H1 (cell line): ENCODE results near the gene DENND10. TPM values are rescaled to one million over a fixed set of nuclear protein-coding genes. Genes with fewer than 3 reads are reported as not detected.

Experiments
- CTCF ChIA-PET: fragments of 300-600 bp; sonication (Branson Sonifier 250); formaldehyde crosslinking; loops from one replicate; lab custom pipeline; 2021; ENCODE audit not compliant: partially characterized antibody; lab: Charles Lee
- POLR2A ChIA-PET: fragments of 300-600 bp; sonication (Branson Sonifier 250); formaldehyde crosslinking; loops from one replicate; lab custom pipeline; 2021; ENCODE audit warnings: inconsistent platforms; ENCODE audit not compliant: partially characterized antibody; lab: Charles Lee
- DNase-seq, 2 experiments: peaks; one replicate each; pipeline versions ENCODE4 v3.0.0 to v3.0.0-alpha.2; 2010 to 2022; ENCODE audit warnings: low spot score in 2 of 2, low read depth in 1 of 2, mixed read lengths in 1 of 2
- FAIRE-seq: peaks from 2 replicates; lab custom pipeline; 2011; peaks lifted over from hg19 to GRCh38; lab: Jason Lieb, UNC
- H2AFZ ChIP-seq: 2 replicates; pipeline ENCODE4 v1.8.1; 2012; ENCODE audit warnings: low read length, inconsistent platforms
- H2AK5ac ChIP-seq: 2 replicates; pipeline ENCODE4 v1.6.1; 2013; ENCODE audit warnings: low read depth, low read length
- H2BK120ac ChIP-seq: replicated peaks from 2 replicates; pipeline ENCODE3; 2013; ENCODE audit warnings: low read depth, low read length, inconsistent platforms
- H2BK12ac ChIP-seq: 2 replicates; pipeline ENCODE4 v1.6.1; 2013; ENCODE audit warnings: low read depth, low read length
- H2BK15ac ChIP-seq: 2 replicates; pipeline ENCODE4 v1.6.1; 2013; ENCODE audit warnings: low read length
- H2BK20ac ChIP-seq: 2 replicates; pipeline ENCODE4 v1.6.1; 2013; ENCODE audit warnings: low read length
- H2BK5ac ChIP-seq: 2 replicates; pipeline ENCODE4 v1.6.1; 2013; ENCODE audit warnings: low read depth, low read length
- H3K14ac ChIP-seq: 2 replicates; pipeline ENCODE4 v1.6.1; 2013; ENCODE audit warnings: inconsistent platforms; ENCODE audit not compliant: insufficient read length
- H3K18ac ChIP-seq: 2 replicates; pipeline ENCODE4 v1.6.1; 2013; ENCODE audit warnings: low read length; ENCODE audit errors: extremely low read depth
- H3K23ac ChIP-seq: 2 replicates; pipeline ENCODE4 v1.6.1; 2013; ENCODE audit warnings: inconsistent platforms; ENCODE audit not compliant: insufficient read length
- H3K23me2 ChIP-seq: 2 replicates; pipeline ENCODE4 v1.6.1; 2013; ENCODE audit warnings: low read depth, low read length
- H3K27ac ChIP-seq: 2 replicates; pipeline ENCODE4 v1.6.1; 2011; ENCODE audit warnings: low read depth, low read length, inconsistent platforms
- H3K27me3 ChIP-seq, 4 experiments: replicated peaks in 1 of 4; 1 replicate in 1 of 4; 2 replicates in 3 of 4; pipeline versions ENCODE4 v1.6.1 to v1.8.1; 2011 to 2013; ENCODE audit warnings: low read length in 3 of 4, mild to moderate bottlenecking in 3 of 4, inconsistent platforms in 2 of 4, mixed read lengths in 2 of 4, moderate library complexity in 1 of 4; ENCODE audit not compliant: control insufficient read depth in 3 of 4, insufficient read depth in 3 of 4; ENCODE audit errors: extremely low read depth in 1 of 4
- H3K36me3 ChIP-seq, 4 experiments: 2 replicates each; pipeline versions ENCODE4 v1.6.1 to v1.8.1; 2011 to 2013; ENCODE audit warnings: mild to moderate bottlenecking in 4 of 4, low read length in 3 of 4, moderate library complexity in 2 of 4, control low read depth in 1 of 4, inconsistent platforms in 1 of 4; ENCODE audit not compliant: insufficient read depth in 4 of 4, control insufficient read depth in 2 of 4
- H3K4ac ChIP-seq: replicated peaks from 2 replicates; pipeline ENCODE3; 2013; ENCODE audit warnings: low read length, low read depth, mixed read lengths, inconsistent platforms; ENCODE audit not compliant: insufficient read length
- H3K4me1 ChIP-seq, 4 experiments: replicated peaks in 1 of 4; 1 replicate in 1 of 4; 2 replicates in 3 of 4; pipeline versions ENCODE4 v1.6.1 to v1.8.1; 2011 to 2013; ENCODE audit warnings: low read length in 3 of 4, inconsistent platforms in 2 of 4, mixed read lengths in 1 of 4; ENCODE audit not compliant: insufficient read depth in 4 of 4, control insufficient read depth in 3 of 4
- H3K4me2 ChIP-seq, 2 experiments: 2 replicates each; pipeline versions ENCODE4 v1.6.1 to v1.8.1; 2011 to 2013; ENCODE audit warnings: low read depth in 2 of 2, low read length in 2 of 2, control low read depth in 1 of 2, inconsistent platforms in 1 of 2, mild to moderate bottlenecking in 1 of 2; ENCODE audit not compliant: insufficient read depth in 1 of 2
- H3K4me3 ChIP-seq, 4 experiments: fragments of 200-600, 300-600 bp in 1 of 4; sonication (generic), shearing (Covaris generic), sonication (Bioruptor Twin) in 1 of 4; 2 replicates each; pipeline versions ENCODE4 v1.5.1 to v1.8.1; 2011 to 2016; ENCODE audit warnings: low read length in 4 of 4, low read depth in 3 of 4, control low read depth in 2 of 4, inconsistent platforms in 2 of 4, mild to moderate bottlenecking in 2 of 4, mixed read lengths in 1 of 4, moderate library complexity in 1 of 4; ENCODE audit not compliant: insufficient read depth in 2 of 4; ENCODE audit errors: extremely low read depth in 1 of 4
- H3K56ac ChIP-seq: replicated peaks from 2 replicates; pipeline ENCODE3; 2013; ENCODE audit warnings: low read depth, mild to moderate bottlenecking, mixed read lengths, low read length, inconsistent platforms; ENCODE audit not compliant: insufficient read length
- H3K79me1 ChIP-seq: 2 replicates; pipeline ENCODE4 v1.6.1; 2013; ENCODE audit warnings: low read depth, low read length, control low read depth
- H3K79me2 ChIP-seq, 2 experiments: 2 replicates each; pipeline versions ENCODE4 v1.6.1 to v1.8.1; 2012 to 2013; ENCODE audit warnings: low read length in 2 of 2, mild to moderate bottlenecking in 2 of 2, inconsistent platforms in 1 of 2; ENCODE audit not compliant: insufficient read depth in 2 of 2, control insufficient read depth in 1 of 2
- H3K9ac ChIP-seq, 4 experiments: replicated peaks in 1 of 4; 1 replicate in 1 of 4; 2 replicates in 3 of 4; pipeline versions ENCODE4 v1.6.1 to v1.8.1; 2011 to 2013; ENCODE audit warnings: low read depth in 3 of 4, low read length in 3 of 4, control low read depth in 2 of 4, mild to moderate bottlenecking in 2 of 4, moderate library complexity in 2 of 4, inconsistent platforms in 1 of 4; ENCODE audit errors: extremely low read depth in 1 of 4
- H3K9me3 ChIP-seq, 2 experiments: 2 replicates each; pipeline versions ENCODE4 v1.6.1 to v1.8.1; 2012 to 2013; ENCODE audit warnings: mild to moderate bottlenecking in 2 of 2, moderate library complexity in 2 of 2, control low read depth in 1 of 2, inconsistent platforms in 1 of 2, low read depth in 1 of 2, low read length in 1 of 2, mixed read lengths in 1 of 2; ENCODE audit not compliant: insufficient read depth in 2 of 2
- H4K20me1 ChIP-seq, 2 experiments: replicated peaks in 1 of 2; 2 replicates each; pipeline versions ENCODE3 to v1.8.1; 2011 to 2013; ENCODE audit warnings: inconsistent platforms in 2 of 2, low read length in 2 of 2, mild to moderate bottlenecking in 1 of 2; ENCODE audit not compliant: insufficient read depth in 2 of 2, control insufficient read depth in 1 of 2
- H4K5ac ChIP-seq: 2 replicates; pipeline ENCODE4 v1.6.1; 2013; ENCODE audit warnings: low read length, low read depth, mixed read lengths, inconsistent platforms; ENCODE audit not compliant: insufficient read length
- H4K8ac ChIP-seq: 2 replicates; pipeline ENCODE4 v1.8.0; 2013; ENCODE audit warnings: mild to moderate bottlenecking, moderate library complexity, low read length, inconsistent platforms; ENCODE audit not compliant: insufficient read depth; ENCODE audit errors: extremely low read depth
- H4K91ac ChIP-seq: replicated peaks from 2 replicates; pipeline ENCODE3; 2013; ENCODE audit warnings: low read length, mixed read lengths, inconsistent platforms; ENCODE audit not compliant: insufficient read length
- POLR2AphosphoS5 ChIP-seq: IDR thresholded peaks from 2 replicates; pipeline ENCODE4 v1.6.1; 2011; ENCODE audit warnings: low read depth, low read length
- WGBS, 2 experiments: shearing (Covaris generic) in 1 of 2; methylation state at CpG; one replicate each; pipeline versions ENCODE4 v1.1.6 to v1.1.7; 2013 to 2015; ENCODE audit warnings: low lambda C conversion rate in 2 of 2, mixed read lengths in 2 of 2, inconsistent platforms in 1 of 2, low coverage in 1 of 2, missing lambda C conversion rate in 1 of 2; ENCODE audit not compliant: insufficient replicate concordance in 2 of 2, insufficient coverage in 1 of 2, insufficient read length in 1 of 2; ENCODE audit errors: extremely low coverage in 1 of 2, missing lambda C conversion rate in 1 of 2; 5-methylcytosine and 5-hydroxymethylcytosine counted together
- polyA plus RNA-seq, 7 experiments: library from polyadenylated mRNA; depleted of rRNA in 3 of 7; stranded (reverse) in 5 of 7; unstranded in 2 of 7; fragments of >200 nt in 5 of 7; fragments of 200-250 nt in 2 of 7; gene quantifications; 1 replicate in 5 of 7; 2 replicates in 1 of 7; 4 replicates in 1 of 7; pipeline versions ENCODE4 v1.2.1 to v1.2.3, GENCODE V29; 2011 to 2013; ENCODE audit warnings: missing spikeins in 2 of 7, mixed read lengths in 2 of 7
- total RNA-seq: library from RNA; stranded (reverse); fragmentation: NEBNext Ultra II Directional; extraction: Animal tissue kit (Norgen Biotek cat#: 25700); gene quantifications from 2 replicates; pipeline ENCODE4 v1.2.1, GENCODE V29; 2021

DENND10 gene
- total and polyA plus RNA-seq, 2 of the 8 experiments (the other 6 are each of a cell fraction or from before 2014, with no cell fraction given): 49.3 to 64.4 TPM

GRCh38 chr10:119058010-119058409, 45.9 kb upstream of the DENND10 start:
- H3K79me2 ChIP-seq: peaks cover 0 to 80% of the 10 kb centered on the region in 2 experiments; a peak in 3 of 4 replicates

More at GRCh38 chr10:119058010-119058409, 45.9 kb upstream of the DENND10 start:
- Histone ChIP-seq H3K36me3 (peaks cover 38 to 99% (median 81%) of the 10 kb centered on the region in 4 experiments), H3K9me3 (no peaks in the 10 kb centered on the region), H3K4me3 (no peak overlapping the region), H3K4ac (no peak overlapping the region), H3K9ac (no peak overlapping the region), H4K20me1 (peaks cover 9 to 11% of the 10 kb centered on the region in 2 experiments), H2AK5ac (no peak overlapping the region), H3K14ac (no peak overlapping the region), H2BK120ac (no peak overlapping the region), H3K23me2 (no peaks in the 10 kb centered on the region), H3K27ac (no peak overlapping the region), H3K18ac (no peak overlapping the region), H3K79me1 (peaks cover 6% of the 10 kb centered on the region; the same call in 1 of the 2 replicates), H2AFZ (no peak overlapping the region), H3K56ac (no peak overlapping the region), H3K27me3 (no peaks in the 10 kb centered on the region), H2BK20ac (no peak overlapping the region), H3K4me1 (no peaks in the 10 kb centered on the region), H4K91ac (no peak overlapping the region), H3K23ac (no peak overlapping the region), H2BK12ac (no peak overlapping the region), H2BK15ac (no peak overlapping the region), H4K8ac (no peak overlapping the region; the same call in 1 of the 2 replicates), H4K5ac (no peak overlapping the region), H3K4me2 (no peak overlapping the region), H2BK5ac (no peak overlapping the region)
- 98% methylated on average over 11 of the region's 11 CpGs; no CpG with 5 or more reads in 1 of the 2 experiments for WGBS, 2 experiments
- DNase-seq: no peak
- FAIRE-seq: no peak
- POLR2A ChIA-PET: interaction anchor here (1.1 to 2.1 kb wide), 4 partner anchors 10 to 27 kb away, joined by 4 to 10 read pairs (median 8); no protein-coding TSS in a partner anchor
- CTCF ChIA-PET: no interaction called here
- TF ChIP-seq POLR2AphosphoS5: no peak
